ENCODE measurements around the gene POLDIP2.

POLDIP2 gene

GRCh38 chr17:28390141-28390540, 32.8 kb upstream of the POLDIP2 start:
- DNase-seq (ENCODE audit: low spot score): no peak

DNA sequence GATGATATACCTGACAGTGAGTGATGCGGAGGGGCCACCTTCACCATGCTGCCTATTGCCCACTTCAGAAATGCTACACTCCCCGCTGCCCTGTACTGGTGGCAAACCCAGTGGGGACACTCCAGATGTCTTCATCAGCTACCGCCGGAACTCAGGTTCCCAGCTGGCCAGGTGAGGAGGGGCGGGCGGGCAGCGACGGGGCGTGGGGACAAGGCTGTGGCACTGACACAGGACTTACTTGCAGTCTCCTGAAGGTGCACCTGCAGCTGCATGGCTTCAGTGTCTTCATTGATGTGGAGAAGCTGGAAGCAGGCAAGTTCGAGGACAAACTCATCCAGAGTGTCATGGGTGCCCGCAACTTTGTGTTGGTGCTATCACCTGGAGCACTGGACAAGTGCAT, 30.8 kb upstream of the POLDIP2 start:
- no peak for DNase-seq (ENCODE audit: low spot score)

GRCh38 chr17:28386391-28386790, 29.1 kb upstream of the POLDIP2 start:
- no peak for DNase-seq (ENCODE audit: low spot score)

DNA sequence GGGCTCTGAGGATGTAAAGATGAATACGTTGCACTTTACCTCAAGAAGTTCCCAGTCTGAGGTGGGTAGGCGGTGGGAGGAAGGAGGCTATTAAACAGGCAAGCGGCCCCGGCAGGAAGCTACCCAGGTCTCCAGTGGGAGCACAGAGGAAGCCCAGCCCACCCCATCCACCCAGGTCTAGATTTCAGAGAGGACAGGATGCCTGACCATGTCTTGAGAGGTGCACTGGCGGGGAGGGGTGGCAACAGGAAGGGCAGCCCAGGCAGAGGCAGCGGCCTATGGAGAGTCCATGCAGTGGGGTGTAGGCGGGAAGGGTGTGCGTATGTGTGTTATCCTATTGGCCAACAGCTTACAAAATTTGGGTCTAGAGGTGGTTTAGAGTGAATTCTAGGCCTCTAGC, 28.1 kb upstream of the POLDIP2 start:
- DNase-seq (ENCODE audit: low spot score): no peak

DNA sequence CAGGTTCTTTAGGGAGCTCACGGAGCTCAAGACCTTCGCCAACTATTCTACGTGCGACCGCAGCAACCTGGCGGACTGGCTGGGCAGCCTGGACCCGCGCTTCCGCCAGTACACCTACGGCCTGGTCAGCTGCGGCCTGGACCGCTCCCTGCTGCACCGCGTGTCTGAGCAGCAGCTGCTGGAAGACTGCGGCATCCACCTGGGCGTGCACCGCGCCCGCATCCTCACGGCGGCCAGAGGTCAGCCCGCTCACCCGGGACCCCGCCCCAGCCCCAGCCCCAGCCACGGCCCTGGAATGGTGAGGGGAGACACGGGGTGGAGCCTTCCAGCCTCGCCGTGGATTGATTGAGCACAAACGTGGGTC, 27.7 kb upstream of the POLDIP2 start:
- no peak for DNase-seq (ENCODE audit: low spot score)

DNA sequence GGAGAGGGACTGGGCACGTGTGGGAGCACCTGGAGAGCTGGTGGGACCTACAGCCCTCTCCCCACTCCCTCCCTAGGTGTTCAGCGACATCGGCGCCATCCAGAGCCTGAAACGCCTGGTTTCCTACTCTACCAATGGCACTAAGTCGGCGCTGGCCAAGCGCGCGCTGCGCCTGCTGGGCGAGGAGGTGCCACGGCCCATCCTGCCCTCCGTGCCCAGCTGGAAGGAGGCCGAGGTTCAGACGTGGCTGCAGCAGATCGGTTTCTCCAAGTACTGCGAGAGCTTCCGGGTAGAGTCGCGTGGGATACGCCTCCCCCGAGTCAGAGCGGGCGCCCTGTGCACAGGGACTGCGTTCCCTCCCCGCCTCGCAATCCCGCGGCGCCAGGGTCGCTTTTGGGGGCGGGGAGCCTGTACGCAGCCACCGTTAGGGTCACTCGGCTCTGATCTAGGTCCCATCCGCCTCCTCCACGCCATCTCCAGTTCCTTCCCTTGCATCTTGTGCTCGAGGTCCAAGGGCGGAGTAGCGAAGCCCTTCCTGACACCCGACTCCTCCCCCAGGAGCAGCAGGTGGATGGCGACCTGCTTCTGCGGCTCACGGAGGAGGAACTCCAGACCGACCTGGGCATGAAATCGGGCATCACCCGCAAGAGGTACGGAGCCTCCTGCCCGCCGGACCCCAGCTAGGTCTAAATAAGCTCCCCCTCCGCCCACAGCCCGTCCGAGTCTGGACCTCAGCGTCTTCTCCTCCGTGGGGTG, 27.1 kb upstream of the POLDIP2 start:
- DNase-seq (ENCODE audit: low spot score): no peak

DNA sequence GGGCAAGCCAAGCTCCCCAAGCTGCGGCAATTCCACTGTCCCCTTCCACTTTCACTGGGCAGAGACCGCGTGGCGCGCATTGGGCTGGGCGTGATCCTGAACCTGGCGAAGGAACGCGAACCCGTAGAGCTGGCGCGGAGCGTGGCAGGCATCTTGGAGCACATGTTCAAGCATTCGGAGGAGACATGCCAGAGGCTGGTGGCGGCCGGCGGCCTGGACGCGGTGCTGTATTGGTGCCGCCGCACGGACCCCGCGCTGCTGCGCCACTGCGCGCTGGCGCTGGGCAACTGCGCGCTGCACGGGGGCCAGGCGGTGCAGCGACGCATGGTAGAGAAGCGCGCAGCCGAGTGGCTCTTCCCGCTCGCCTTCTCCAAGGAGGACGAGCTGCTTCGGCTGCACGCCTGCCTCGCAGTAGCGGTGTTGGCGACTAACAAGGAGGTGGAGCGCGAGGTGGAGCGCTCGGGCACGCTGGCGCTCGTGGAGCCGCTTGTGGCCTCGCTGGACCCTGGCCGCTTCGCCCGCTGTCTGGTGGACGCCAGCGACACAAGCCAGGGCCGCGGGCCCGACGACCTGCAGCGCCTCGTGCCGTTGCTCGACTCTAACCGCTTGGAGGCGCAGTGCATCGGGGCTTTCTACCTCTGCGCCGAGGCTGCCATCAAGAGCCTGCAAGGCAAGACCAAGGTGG, 24.0 kb upstream of the POLDIP2 start:
- DNase-seq (ENCODE audit: low spot score): no peak

- DNase-seq (ENCODE audit: low spot score): no peak
Measured at GRCh38 chr17:28379814-28380801, 22.8 kb upstream of the POLDIP2 start.

DNA sequence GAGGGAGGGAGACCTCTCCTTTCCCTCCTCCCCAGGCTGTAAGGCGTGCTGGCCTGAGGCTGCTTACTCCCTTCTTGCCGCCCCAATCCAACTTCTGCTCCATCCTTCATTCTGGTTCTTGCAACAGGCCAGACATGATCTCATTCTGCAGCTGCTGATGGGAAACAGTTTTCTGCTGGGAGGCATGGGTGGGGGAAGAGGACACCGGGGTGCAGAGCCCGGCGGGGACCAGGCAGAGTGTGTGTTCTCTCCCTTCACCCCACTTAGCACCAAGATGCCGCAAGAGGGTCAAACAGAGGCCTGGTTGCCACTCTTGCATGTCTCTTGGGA, 15.6 kb upstream of the POLDIP2 start:
- DNase-seq (ENCODE audit: low spot score): no peak

DNA sequence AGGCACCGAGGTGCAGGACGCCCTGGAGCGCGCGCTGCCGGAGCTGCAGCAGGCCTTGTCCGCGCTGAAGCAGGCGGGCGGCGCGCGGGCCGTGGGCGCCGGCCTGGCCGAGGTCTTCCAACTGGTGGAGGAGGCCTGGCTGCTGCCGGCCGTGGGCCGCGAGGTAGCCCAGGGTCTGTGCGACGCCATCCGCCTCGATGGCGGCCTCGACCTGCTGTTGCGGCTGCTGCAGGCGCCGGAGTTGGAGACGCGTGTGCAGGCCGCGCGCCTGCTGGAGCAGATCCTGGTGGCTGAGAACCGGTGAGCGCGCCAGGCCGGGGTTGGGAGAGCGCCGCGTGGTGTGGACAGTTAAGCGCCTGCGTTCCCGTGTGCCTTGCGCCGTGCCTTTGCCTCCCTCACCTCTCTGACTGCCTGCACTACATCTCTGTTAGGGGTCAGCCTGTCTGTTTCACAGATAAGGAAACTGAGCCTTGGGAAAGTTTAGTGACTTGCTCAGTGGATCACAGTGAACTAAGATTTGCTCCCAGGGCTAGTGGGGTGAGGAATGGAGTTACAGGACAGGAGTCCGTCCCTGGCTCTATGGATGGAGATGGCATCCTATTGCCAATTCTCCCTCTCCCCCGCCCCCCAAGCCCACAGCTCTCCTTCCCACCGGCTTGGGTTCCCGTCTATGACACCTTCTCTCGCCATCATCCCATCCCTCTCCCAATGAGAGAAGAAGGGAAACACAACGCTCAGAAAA, 15.0 kb upstream of the POLDIP2 start:
- peak; percentile 58 for DNase-seq (ENCODE audit: low spot score)

DNA sequence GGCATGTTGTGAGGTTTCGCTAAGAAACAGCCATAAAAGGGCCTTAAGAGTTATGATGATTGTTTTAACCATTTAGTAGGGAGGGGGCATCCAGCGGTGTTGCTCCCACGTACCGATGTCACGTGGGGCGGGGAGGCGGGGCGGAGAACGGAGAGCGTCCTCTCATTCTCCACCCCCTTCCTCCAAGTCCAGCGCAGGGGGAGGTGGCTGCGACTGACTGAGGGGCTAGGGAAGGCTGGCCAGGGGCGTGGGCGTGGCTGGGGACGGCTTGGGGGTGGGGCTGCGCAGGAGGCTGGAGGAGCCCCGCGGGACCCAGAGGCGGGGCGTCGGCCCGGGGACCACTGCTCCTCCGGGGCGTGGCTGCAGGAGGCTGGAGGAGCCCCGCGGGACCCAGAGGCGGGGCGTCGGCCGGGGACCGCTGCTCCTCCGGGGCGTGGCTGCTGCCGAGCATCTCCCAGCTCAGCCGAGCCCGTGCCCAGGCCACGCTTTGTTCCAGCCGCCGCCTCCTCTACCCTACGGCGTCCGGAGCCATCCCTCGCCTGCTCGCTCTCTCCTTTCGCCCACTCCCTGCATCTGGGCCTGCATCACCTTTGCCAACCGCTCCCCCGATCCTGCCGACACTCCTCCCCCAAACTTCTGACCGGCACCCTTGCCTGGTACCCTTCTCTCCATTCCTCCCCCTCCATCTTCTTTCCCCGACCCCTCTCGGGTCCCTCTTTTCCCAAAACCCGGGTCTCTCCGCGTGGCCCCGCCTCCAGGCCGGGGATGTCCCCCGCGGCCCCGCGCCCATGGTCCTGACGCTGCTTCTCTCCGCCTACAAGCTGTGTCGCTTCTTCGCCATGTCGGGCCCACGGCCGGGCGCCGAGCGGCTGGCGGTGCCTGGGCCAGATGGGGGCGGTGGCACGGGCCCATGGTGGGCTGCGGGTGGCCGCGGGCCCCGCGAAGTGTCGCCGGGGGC, 14.2 kb upstream of the POLDIP2 start, which contains the start of gene SARM1:
TSS of gene SARM1 (plus strand) at position 450 of the 958 bp plus-strand sequence. CDS start at position 789, 339 bp downstream.
- DNase-seq (ENCODE audit: low spot score): peak; percentile 97

DNA sequence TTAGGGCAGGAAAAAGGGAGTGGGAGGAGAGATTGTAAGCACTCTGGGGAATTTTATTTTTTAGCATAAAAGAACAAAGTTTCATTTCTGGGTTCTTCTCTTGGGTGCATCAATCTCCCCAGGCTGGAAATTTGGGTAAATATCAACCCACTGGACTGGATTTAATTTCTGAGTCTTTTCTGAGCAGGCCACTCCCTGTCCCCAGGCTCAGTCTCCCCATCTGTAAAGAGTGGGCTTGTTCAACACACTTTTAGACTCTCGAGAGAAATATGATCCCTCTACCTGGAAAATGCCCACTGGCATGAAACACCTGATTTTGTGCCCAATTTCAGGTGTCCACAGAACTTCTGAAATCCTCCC, 13.4 kb upstream of the POLDIP2 start:
- DNase-seq (ENCODE audit: low spot score): no peak

DNA sequence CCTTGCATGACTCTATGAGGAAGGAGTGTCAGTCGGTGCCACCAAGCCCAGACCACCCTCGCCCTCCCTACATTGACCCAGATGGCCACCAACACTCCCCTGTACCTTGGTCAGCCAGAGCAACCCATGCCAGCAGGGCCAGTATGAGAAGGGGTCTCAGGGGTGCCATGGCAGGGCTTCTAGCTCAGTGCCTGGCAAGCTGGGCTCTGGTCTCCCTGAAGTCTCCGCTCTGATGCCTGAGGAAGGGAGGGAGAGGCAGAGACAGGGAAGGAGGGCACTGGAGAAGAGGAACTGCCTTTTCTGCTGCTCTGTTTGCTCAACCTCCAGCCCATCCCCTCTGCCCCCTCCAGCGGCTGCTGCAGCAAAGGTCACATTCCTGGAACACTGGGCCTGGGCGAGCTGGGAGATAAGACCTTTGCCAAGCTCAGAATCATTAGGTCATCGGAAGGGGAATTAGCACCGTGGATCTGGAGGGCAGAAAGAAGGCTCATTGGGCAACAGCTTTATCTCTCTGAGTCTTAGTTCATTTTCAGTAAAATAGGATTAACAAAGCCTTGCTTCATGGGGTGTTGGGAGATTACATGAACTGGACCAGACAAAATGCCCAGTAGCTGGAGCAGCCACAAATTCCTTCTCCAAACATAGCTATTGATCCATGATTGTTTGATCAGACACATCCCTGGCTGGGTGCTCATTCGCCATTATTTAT, 12.9 kb upstream of the POLDIP2 start, which contains the start of gene VTN:
TSS of gene VTN (minus strand) at position 273 of the 709 bp plus-strand sequence. CDS start at position 169, 104 bp downstream.
- DNase-seq (ENCODE audit: low spot score): peak; percentile 71

GRCh38 chr17:28369684-28370034, 12.3 kb upstream of the POLDIP2 start:
- DNase-seq (ENCODE audit: low spot score): peak; percentile 29

GRCh38 chr17:28368915-28369683, 11.8 kb upstream of the POLDIP2 start:
- no peak for DNase-seq (ENCODE audit: low spot score)

DNA sequence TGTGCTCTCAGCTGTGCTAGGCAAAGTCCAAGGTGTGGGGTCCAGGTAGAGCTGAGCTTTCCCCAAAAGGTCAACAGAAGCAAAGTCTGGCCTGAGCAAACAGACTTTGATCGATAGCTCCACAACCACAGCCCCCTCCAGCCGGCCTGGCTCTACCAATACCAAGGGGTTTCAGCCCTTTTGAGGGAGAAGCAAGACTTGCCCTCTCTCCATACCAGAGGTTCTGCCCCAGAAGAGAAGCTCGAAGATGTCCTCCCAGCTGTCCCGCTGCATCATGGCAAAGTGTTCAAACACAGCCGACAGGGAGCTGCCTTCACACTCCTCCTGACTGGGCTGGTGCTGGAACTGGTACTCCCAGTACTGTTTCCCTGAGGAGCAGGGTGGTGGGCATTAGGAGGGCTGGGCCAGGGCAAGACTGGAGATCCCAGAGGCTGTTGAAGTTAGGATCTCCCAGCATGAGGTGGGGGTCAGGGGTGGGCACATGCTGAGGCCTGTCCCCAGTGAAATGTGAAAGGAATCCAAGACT, 11.0 kb upstream of the POLDIP2 start:
- DNase-seq (ENCODE audit: low spot score): no peak

DNA sequence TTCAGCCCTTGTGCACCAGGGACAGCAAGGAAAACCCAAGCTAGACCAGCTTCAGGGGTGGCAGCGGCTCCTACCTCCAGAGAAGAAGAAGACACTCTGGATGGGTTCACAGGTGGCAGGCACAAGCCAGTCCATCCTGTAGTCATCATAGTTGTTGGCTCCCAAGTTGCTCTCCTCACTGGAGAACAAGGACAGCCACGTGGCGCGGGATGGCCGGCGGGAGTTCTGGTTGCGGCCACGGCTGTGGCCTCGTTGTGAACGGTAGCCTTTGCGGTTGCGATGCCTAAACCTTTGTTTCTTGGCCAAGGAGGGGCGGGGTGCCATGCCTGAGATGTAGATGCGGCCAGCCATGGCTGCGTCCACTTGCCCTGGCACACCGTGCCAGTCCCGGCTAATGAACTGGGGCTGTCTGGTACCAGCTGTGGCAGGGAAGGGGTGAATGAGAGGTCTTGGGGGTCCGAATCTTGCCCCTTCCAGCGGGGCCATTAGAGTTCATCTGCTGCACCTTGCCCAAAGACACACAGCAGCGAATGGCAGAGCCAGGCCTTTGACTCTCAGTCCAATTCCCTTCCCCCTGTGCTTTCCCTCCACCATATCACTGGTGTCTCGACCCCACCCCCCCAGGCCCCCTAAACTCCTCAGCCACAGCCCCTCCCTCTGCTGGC, 10.4 kb upstream of the POLDIP2 start:
- no peak for DNase-seq (ENCODE audit: low spot score)

DNA sequence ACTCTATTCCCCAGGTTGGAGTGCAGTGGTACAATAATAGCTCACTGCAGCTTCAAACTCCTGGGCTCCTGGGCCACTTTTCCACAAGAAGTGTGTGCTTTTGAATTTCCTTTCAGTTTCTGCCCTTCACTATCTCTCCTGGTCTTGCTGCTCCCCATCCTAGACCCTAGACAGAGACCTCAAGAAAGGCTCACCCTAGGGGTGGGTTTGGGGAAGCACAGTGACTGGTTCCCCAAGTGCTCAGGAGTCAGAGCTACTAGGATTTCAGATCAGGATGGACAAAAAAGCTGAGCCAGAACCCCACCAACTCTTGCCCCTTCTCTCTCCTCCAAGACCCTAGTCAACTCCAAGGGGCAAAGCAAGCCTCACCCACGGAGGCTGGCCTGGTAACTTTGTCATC, 9.3 kb upstream of the POLDIP2 start:
- no peak for DNase-seq (ENCODE audit: low spot score)

All from SK-N-DZ (cell line).